ENCODE data around the gene SKAP1. TPM values are rescaled to one million over a fixed set of nuclear protein-coding genes. Genes with fewer than 3 reads are reported as not detected.
A peak's percentile ranks its signal among the peaks of the same experiment; 100 is the strongest.

Gene SKAP1
- total RNA-seq (10 to 100 TPM in 3 of 9 donors, 1 to 10 TPM in 6; 3.2 to 24.0 (median 9.8) TPM), polyA plus RNA-seq (100 to 1,000 TPM in 1 of 3 donors, 10 to 100 TPM in 2; 28.1 to 117 (median 52.8) TPM)
- long read RNA-seq, donor 1, partial matches to known transcripts: 0 of 3 reads
- long read RNA-seq, donor 1, other reads (novel, unspliced or antisense): 0 of 3 reads
- long read RNA-seq, donor 2, partial matches to known transcripts: 0 of 1 reads
- long read RNA-seq, donor 2, other reads (novel, unspliced or antisense): 0 of 1 reads
- long read RNA-seq, donor 3: 0 reads
- long read RNA-seq, donor 4, transcript SKAP1-201 (13 exons, 1,534 nt): major isoform, 7 of 26 reads
- long read RNA-seq, donor 4, partial matches to known transcripts: 5 of 26 reads
- long read RNA-seq, donor 4, other reads (novel, unspliced or antisense): 14 of 26 reads
- long read RNA-seq, donor 5, transcript SKAP1-201 (13 exons, 1,534 nt): major isoform, 14 of 33 reads
- long read RNA-seq, donor 5, partial matches to known transcripts: 0 of 33 reads
- long read RNA-seq, donor 5, other reads (novel, unspliced or antisense): 17 of 33 reads
- long read RNA-seq, donor 6, partial matches to known transcripts: 12 of 24 reads
- long read RNA-seq, donor 6, other reads (novel, unspliced or antisense): 6 of 24 reads
- long read RNA-seq, donor 7, partial matches to known transcripts: 0 of 1 reads
- long read RNA-seq, donor 7, other reads (novel, unspliced or antisense): 0 of 1 reads
- long read RNA-seq, donor 8, partial matches to known transcripts: 0 of 1 reads
- long read RNA-seq, donor 8, other reads (novel, unspliced or antisense): 0 of 1 reads
- long read RNA-seq, donor 9, partial matches to known transcripts: 0 of 1 reads
- long read RNA-seq, donor 9, other reads (novel, unspliced or antisense): 0 of 1 reads
- long read RNA-seq, donor 10: 0 reads

DNA sequence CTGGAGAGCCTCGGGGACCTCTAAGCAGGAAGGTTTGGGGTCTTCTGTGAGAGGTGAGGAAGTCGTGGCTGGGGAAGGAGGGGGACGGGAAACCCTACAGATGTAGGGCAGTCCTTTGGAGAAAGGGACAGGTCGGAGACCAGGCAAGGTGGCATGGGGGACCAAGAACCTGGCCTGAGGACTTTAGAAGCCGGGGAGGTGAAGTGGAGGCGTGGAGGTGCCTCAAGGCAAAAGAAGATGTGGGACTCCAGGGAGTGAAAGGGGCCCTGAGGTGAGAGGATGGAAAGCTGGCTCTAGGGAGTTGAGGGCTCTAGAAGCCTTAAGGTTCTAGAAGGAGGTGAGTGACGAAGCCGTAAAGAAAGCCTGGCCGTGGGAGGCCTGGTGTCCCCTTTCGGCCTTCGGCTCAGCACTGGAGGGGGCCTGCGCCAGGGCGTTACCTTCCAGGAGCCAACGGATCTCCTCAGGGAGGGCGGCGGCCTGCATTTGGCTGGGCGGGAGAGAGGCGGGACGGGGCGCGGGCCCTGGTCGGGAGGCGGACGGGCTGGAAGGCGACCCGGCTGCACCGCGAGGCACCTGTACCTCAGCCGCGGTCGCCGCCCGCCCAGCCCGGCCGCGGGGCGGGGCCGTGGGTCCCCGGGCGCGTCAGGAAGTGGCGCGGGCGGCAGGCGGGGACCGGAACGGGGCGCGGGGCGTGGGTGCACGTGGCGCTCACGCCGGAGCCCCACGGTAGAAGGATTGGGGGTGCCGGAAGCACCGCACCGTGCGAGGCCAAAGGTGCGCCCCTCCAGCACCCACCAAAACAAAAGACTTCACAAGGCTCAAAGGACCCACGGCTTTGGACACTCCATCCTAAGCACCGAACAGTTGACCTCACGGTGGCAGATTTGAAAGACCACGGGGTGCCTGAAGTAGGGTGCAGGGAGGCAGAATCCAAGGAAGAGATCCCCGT lies at the start of gene SKAP1:
SKAP1 (minus strand) TSS at position 577 of the 949 bp plus-strand sequence.
- peak in 1 of 2 donors; percentile 9 for TF ChIP-seq POLR2A (IDR thresholded peaks at IDR 0.05)
- TF ChIP-seq, protein P1, sequence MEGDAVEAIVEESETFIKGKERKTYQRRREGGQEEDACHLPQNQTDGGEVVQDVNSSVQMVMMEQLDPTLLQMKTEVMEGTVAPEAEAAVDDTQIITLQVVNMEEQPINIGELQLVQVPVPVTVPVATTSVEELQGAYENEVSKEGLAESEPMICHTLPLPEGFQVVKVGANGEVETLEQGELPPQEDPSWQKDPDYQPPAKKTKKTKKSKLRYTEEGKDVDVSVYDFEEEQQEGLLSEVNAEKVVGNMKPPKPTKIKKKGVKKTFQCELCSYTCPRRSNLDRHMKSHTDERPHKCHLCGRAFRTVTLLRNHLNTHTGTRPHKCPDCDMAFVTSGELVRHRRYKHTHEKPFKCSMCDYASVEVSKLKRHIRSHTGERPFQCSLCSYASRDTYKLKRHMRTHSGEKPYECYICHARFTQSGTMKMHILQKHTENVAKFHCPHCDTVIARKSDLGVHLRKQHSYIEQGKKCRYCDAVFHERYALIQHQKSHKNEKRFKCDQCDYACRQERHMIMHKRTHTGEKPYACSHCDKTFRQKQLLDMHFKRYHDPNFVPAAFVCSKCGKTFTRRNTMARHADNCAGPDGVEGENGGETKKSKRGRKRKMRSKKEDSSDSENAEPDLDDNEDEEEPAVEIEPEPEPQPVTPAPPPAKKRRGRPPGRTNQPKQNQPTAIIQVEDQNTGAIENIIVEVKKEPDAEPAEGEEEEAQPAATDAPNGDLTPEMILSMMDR (IDR thresholded peaks at IDR 0.05): no peak
- Histone ChIP-seq H3K36me3 (replicated peaks in 1 of 2) (no peaks in the 10 kb centered on the region), H3K4me3 (peak within 1 kb of the TSS in 1 of 4 donors; percentile 37), H3K9me3 (replicated peaks in 1 of 3) (no peaks in the 10 kb centered on the region), H3K27me3 (no peaks in the 10 kb centered on the region), H3K27ac (peak within 1 kb of the TSS in 2 of 5 donors; percentile 18 to 47), H3K4me1 (replicated peaks in 1 of 2) (peaks cover 13 to 31% of the 10 kb centered on the region in 2 donors)
- WGBS, 4 donors: 35 to 62% (median 49%) methylated on average over 41 to 65 of the region's 65 CpGs
- DNase-seq: peak in 1 of 7 donors; percentile 38
- intact Hi-C loops (cut with DNase I): no loop called here

DNA sequence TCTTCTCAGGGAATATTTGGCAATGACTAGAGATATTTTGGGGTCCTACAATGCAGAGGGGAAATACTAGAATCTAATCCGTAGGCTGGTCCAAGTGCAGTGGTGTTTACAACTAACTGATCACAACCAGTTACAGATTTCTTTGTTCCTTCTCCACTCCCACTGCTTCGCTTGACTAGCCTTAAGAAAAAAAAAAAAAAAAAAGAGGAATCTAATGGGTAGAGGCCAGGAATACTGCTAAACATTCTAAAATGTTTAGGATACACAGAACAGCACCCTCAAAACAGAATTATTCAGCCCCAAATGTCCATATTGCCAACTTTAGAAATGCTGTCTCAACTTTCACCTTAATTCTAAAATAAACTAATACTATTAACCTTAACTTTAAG lies 49.0 kb upstream of the SKAP1 start:
- Histone ChIP-seq H3K4me3 (no peak overlapping the region), H3K9me3 (replicated peaks in 1 of 3) (no peaks in the 10 kb centered on the region), H3K36me3 (replicated peaks in 1 of 2) (no peaks in the 10 kb centered on the region), H3K27ac (no peak overlapping the region), H3K27me3 (no peaks in the 10 kb centered on the region), H3K4me1 (replicated peaks in 1 of 2) (no peaks in the 10 kb centered on the region)
- WGBS, 4 donors: 76 to 86% (median 84%) methylated on average over 2 of the region's 2 CpGs
- DNase-seq: no peak
- no peak for TF ChIP-seq POLR2A (IDR thresholded peaks at IDR 0.05)
- TF ChIP-seq, protein P1 (IDR thresholded peaks at IDR 0.05): no peak
- intact Hi-C loops (cut with DNase I): no loop called here

DNA sequence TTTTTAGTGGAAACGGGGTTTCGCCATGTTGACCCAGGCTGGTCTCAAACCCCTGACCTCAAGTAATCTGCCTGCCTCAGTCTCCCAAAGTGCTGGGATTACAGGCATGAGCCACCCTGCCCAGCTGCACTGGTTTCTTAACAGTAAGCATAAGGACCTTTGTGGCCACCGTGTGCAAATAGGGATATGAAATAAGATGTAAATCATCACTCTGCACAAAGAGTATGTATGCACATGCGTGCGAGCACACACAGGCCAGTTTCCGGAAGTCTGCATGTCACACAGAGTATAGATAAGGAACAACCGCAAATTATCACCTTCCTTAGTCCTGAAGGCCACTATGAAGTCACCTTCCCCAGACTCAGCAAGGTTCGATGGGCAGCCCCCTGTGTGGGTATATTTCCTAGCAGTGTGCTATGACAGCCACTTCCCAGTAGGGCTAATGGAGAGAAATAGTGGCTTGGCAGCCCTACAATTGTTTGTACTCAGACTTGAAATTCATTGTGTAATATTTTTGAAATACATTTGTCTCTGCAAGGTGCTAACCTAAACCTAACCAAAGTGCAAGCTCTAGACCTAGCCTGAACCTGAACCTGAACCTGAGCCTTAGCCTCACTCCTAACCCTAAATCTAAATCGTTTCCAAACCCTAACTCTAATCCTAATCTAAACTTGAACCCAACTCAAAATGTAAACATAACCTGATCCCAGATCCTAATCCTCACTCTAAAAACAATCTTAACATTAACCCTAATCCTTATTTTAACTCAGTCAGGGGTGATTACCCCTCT lies 48.4 kb upstream of the SKAP1 start:
- TF ChIP-seq, protein P1 (IDR thresholded peaks at IDR 0.05): no peak
- TF ChIP-seq POLR2A (IDR thresholded peaks at IDR 0.05): no peak
- intact Hi-C loops (cut with DNase I): no loop called here
- 51 to 75% (median 63%) methylated on average over 7 to 9 of the region's 9 CpGs for WGBS, 4 donors

More for the DNA sequence above, 48.4 kb upstream of the SKAP1 start:
- no peak for DNase-seq
- Histone ChIP-seq H3K4me1 (replicated peaks in 1 of 2) (no peaks in the 10 kb centered on the region), H3K4me3 (no peak overlapping the region), H3K27me3 (no peaks in the 10 kb centered on the region), H3K36me3 (replicated peaks in 1 of 2) (no peaks in the 10 kb centered on the region), H3K27ac (no peak overlapping the region), H3K9me3 (replicated peaks in 1 of 3) (no peaks in the 10 kb centered on the region)
